Skeletal muscle satellite cell (primary cell): ENCODE measurements around the gene CDC42BPA. TPM values are rescaled to one million over a fixed set of nuclear protein-coding genes. Genes with fewer than 3 reads are reported as not detected.
A peak's percentile ranks its signal among the peaks of the same experiment; 100 is the strongest.

ENCODE experiments used
- H3K27me3 ChIP-seq: 2 replicates; pipeline ENCODE4 v1.7.0; 2013; ENCODE audit warnings: low read length; ENCODE audit not compliant: control insufficient read depth, insufficient read depth
- H3K36me3 ChIP-seq: 2 replicates; pipeline ENCODE4 v1.7.0; 2013; ENCODE audit warnings: mild to moderate bottlenecking, control low read depth, low read length; ENCODE audit not compliant: insufficient read depth
- H3K4me1 ChIP-seq: 2 replicates; pipeline ENCODE4 v1.7.0; 2013; ENCODE audit warnings: low read length; ENCODE audit not compliant: control insufficient read depth, insufficient read depth
- H3K4me2 ChIP-seq: 2 replicates; pipeline ENCODE4 v1.7.0; 2013; ENCODE audit warnings: mild to moderate bottlenecking, low read length
- H3K4me3 ChIP-seq: 2 replicates; pipeline ENCODE4 v1.7.0; 2013; ENCODE audit warnings: low read length
- H3K9ac ChIP-seq: 2 replicates; pipeline ENCODE4 v1.7.0; 2013; ENCODE audit warnings: mild to moderate bottlenecking, low read depth, low read length, moderate library complexity
- H3K9me3 ChIP-seq: replicated peaks from 2 replicates; pipeline ENCODE4 v1.7.0; 2013; ENCODE audit warnings: mild to moderate bottlenecking, control low read depth, low read length
- small RNA-seq: library from RNA; depleted of rRNA; stranded (forward); fragments of <200 nt; gene quantifications from one replicate; pipeline ENCODE3, GENCODE V24; 2012

Gene CDC42BPA

DNA sequence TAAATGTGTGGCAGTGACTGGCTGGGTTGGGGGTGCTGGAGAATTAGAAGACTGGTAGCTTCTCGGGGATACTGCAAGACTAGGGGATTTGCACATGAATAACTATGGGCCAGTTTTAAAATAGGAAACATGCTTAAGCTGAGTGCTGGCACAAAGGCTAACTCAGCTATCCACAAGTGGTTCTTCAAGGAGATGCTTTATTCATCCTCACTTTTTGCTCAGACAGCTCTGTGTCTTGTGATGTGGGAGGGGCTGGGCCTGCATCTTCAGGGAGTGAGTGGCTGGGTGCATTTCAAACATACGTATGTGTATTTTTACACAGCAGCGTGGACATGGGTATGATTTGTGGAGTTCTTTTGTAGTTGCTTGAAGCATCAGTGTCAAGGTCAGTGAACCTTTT, 375.9 kb downstream of the CDC42BPA start:
- Histone ChIP-seq H3K9ac (no peak overlapping the region), H3K27me3 (no peaks in the 10 kb centered on the region), H3K4me2 (no peak overlapping the region), H3K4me3 (no peak overlapping the region), H3K4me1 (peaks cover 14% of the 10 kb centered on the region), H3K9me3 (no peaks in the 10 kb centered on the region), H3K36me3 (no peaks in the 10 kb centered on the region)

DNA sequence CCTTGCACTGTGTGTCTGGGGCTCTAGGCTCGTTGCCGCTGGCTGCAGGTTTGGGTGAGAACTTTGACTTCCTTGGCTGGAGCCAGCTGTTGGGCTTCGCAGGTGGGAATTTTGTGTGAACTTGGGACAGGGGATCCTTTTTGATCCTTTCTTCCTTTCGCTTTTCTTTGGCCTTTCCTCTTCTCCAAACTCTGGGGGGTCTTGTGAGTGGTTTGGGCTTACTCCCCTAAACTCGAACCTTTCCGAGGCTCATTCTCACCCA, 377.6 kb downstream of the CDC42BPA start:
- Histone ChIP-seq H3K36me3 (no peaks in the 10 kb centered on the region), H3K4me2 (peak overlapping the region; percentile 97), H3K9me3 (no peaks in the 10 kb centered on the region), H3K4me1 (peaks cover 14% of the 10 kb centered on the region), H3K9ac (peak overlapping the region; percentile 61), H3K4me3 (peak overlapping the region; percentile 81), H3K27me3 (no peaks in the 10 kb centered on the region)

DNA sequence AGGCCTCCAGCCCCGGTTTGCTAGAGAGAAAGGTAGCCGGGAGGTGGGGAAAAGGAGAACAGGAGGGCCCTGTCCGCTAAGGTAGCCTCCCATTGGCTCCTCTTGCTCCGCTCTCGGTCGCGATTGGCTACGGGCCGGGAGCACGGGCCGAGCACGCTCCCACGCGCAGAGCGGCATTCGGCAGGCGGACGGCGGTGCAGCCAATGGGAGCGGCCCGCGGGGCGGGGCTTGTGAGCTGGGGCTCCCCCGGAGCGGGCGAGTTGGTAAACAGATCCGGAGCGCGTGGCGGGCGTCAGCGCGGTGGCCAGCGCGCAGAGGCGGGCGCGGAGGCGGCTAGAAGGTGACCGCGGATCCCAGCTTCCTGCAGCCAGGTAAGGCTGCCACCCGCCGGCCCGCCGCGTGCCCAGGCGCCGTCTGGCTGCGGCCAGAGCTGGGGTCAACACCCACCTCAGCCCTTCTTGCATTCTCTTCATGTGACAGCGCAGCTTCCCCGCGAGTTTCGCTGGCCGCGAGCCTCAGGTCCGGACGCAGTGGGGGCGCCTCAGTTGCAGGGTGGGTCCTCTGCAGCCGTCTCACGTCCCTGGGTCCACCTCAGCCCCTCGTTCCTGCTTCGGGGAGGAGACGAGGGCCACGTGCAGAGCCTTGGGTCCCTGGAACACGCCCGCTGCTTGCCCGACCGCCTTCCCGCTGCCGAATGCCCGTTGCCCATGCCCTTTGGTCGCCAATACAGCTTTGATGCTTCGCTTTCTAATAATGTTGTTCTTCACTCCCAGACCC, 378.1 kb downstream of the CDC42BPA start, which contains the start of gene COQ8A:
Gene COQ8A (plus strand): TSS at position 266 of the 777 bp plus-strand sequence. CDS start 21,092 bp downstream, outside the sequence.
- H3K9ac ChIP-seq = peak within 1 kb of the TSS; percentile 94
- peaks cover 14% of the 10 kb centered on the region for H3K4me1 ChIP-seq
- no peaks in the 10 kb centered on the region for H3K9me3 ChIP-seq
- no peaks in the 10 kb centered on the region for H3K36me3 ChIP-seq
- H3K4me2 ChIP-seq = peak within 1 kb of the TSS; percentile 99
- H3K4me3 ChIP-seq = peak within 1 kb of the TSS; percentile 87
- no peaks in the 10 kb centered on the region for H3K27me3 ChIP-seq

Small RNA genes lying within 50 kb of the gene (small RNA-seq; reads per million reads assigned to genes)
- gene AL353689.1 = not detected
